PC-3 (cell line): ENCODE measurements around the gene GNG11. TPM values are rescaled to one million over a fixed set of nuclear protein-coding genes. Genes with fewer than 3 reads are reported as not detected.
A peak's percentile ranks its signal among the peaks of the same experiment; 100 is the strongest.
"Not testable (repeated sequence)": the region's sequence is repeated elsewhere in the genome, so short reads cannot be mapped to it uniquely, and the experiment has no call there.

Experiments used
- ATAC-seq: fragments of 200-7000 bp; cut with Tn5 transposase; 2 replicates; pipeline ENCODE4 v1.9.1; 2020; ENCODE audit warnings: mild to moderate bottlenecking, moderate library complexity
- BruUV-seq: library from RNA; stranded (reverse); fragments of 400-500 nt; replicated peaks from 2 replicates; lab custom pipeline; 2021; lab: Mats Ljungman, UMichigan
- CTCF ChIA-PET: fragments of 300-600 bp; sonication (Branson Sonifier 250); formaldehyde crosslinking; loops from one replicate; lab custom pipeline; 2022; ENCODE audit warnings: antibody characterized with exemption; lab: Charles Lee
- POLR2A ChIA-PET: fragments of 300-600 bp; sonication (Branson Sonifier 250); formaldehyde crosslinking; loops from one replicate; lab custom pipeline; 2022; ENCODE audit warnings: antibody characterized with exemption; ENCODE audit not compliant: unreplicated experiment; lab: Charles Lee
- DNase-seq: peaks from one replicate; pipeline ENCODE4 v3.0.0-alpha.2; 2015
- H2AFZ ChIP-seq: fragments of 300-600 bp; sonication (generic); 2 replicates; pipeline ENCODE4 v1.6.0; 2016; ENCODE audit warnings: antibody characterized with exemption, low read length
- H3F3A ChIP-seq: fragments of 300-600 bp; sonication (generic); one replicate; pipeline ENCODE4 v1.6.0; 2017; ENCODE audit warnings: antibody characterized with exemption, low read length, control low read depth, mild to moderate bottlenecking; ENCODE audit not compliant: unreplicated experiment
- H3K27ac ChIP-seq: fragments of 300-600 bp; sonication (generic); 2 replicates; pipeline ENCODE4 v1.5.1; 2016; ENCODE audit warnings: mild to moderate bottlenecking, low read length
- H3K27me3 ChIP-seq: fragments of 300-600 bp; sonication (generic); 2 replicates; pipeline ENCODE4 v1.6.1; 2016; ENCODE audit warnings: low read length, mixed read lengths
- H3K36me3 ChIP-seq: fragments of 300-600 bp; sonication (generic); 2 replicates; pipeline ENCODE4 v1.6.1; 2016; ENCODE audit warnings: low read depth, mixed run types, low read length, mixed read lengths
- H3K4me1 ChIP-seq: fragments of 300-600 bp; sonication (generic); 2 replicates; pipeline ENCODE4 v1.5.1; 2016; ENCODE audit warnings: low read length; ENCODE audit not compliant: insufficient read depth
- H3K4me2 ChIP-seq: fragments of 300-600 bp; sonication (generic); 2 replicates; pipeline ENCODE4 v1.6.0; 2016; ENCODE audit warnings: low read length
- H3K4me3 ChIP-seq: fragments of 300-600 bp; sonication (generic); 2 replicates; pipeline ENCODE4 v1.5.1; 2016; ENCODE audit warnings: mild to moderate bottlenecking, low read length, mixed read lengths
- H3K79me2 ChIP-seq: fragments of 300-600 bp; sonication (generic); 2 replicates; pipeline ENCODE4 v1.6.1; 2017; ENCODE audit warnings: low read length, mixed read lengths
- H3K9ac ChIP-seq: fragments of 300-600 bp; sonication (generic); 2 replicates; pipeline ENCODE4 v1.6.0; 2016; ENCODE audit warnings: mild to moderate bottlenecking, low read length
- H3K9me2 ChIP-seq: fragments of 300-600 bp; sonication (generic); replicated peaks from 2 replicates; pipeline ENCODE4 v1.6.1; 2016; ENCODE audit warnings: mixed run types, low read length, mixed read lengths
- H3K9me3 ChIP-seq: fragments of 300-600 bp; sonication (generic); 2 replicates; pipeline ENCODE4 v1.6.1; 2016; ENCODE audit warnings: low read length, mixed read lengths
- H4K20me1 ChIP-seq: fragments of 300-600 bp; sonication (generic); 2 replicates; pipeline ENCODE4 v1.6.1; 2016; ENCODE audit warnings: low read length, mixed read lengths
- EZH2 ChIP-seq: fragments of 300-600 bp; sonication (generic); IDR thresholded peaks from one replicate; pipeline ENCODE4 v1.6.1; 2017; ENCODE audit warnings: antibody characterized with exemption, mild to moderate bottlenecking, low read length; ENCODE audit not compliant: unreplicated experiment
- EZH2phosphoT487 ChIP-seq: fragments of 300-600 bp; sonication (generic); IDR thresholded peaks from 2 replicates; pipeline ENCODE4 v1.6.1; 2018; ENCODE audit warnings: mild to moderate bottlenecking, antibody characterized with exemption, low read length, borderline replicate concordance
- intact Hi-C: fragments of 100-400 bp; cut with micrococcal nuclease; formaldehyde crosslinking; loops from 2 replicates; pipeline ENCODE4 v1.9.0; 2023
- total RNA-seq: library from RNA; depleted of rRNA; stranded (reverse); fragments of >200 nt; gene quantifications from 2 replicates; pipeline ENCODE4 v1.2.3, GENCODE V29; 2014
- TF ChIP-seq, protein P1 (sequence below): fragments of 300-600 bp; sonication (generic); conservative IDR thresholded peaks from 2 replicates; pipeline ENCODE4 v1.5.1; 2017; ENCODE audit warnings: antibody characterized with exemption, low read depth, mild to moderate bottlenecking, low read length

GNG11 gene
- total RNA-seq, 1 experiment from 2014 or later = 3.0 TPM

DNA sequence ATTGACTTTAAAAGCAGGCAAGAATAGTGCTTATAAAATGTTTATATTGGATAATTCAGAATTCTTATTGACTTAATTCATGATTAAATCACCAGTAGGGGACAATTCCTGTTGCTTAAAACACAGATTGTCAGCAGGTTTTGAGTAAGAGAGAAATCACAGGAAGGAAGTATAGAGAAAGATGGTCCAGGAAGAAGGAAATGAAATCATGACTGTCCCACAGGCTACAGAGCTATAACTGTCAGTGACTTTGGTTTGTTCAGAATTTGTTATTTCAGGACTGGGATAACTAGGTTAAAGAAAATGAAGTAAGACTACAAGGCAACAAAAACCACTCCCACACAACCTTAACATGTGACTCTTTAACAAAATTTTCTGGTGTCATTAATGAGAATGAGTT lies 8.3 kb upstream of the GNG11 start:
- DNase-seq (peak; percentile 8), ATAC-seq (no peak)
- H3K4me2 ChIP-seq = no peak overlapping the region
- no peaks in the 10 kb centered on the region for H3K9me3 ChIP-seq
- no peaks in the 10 kb centered on the region for H3K79me2 ChIP-seq
- H4K20me1 ChIP-seq = no peaks in the 10 kb centered on the region
- BruUV-seq = no TSS peak
- H3F3A ChIP-seq = no peaks in the 10 kb centered on the region
- no peak overlapping the region for H3K9ac ChIP-seq
- no peak overlapping the region for H3K27ac ChIP-seq
- TF ChIP-seq, protein P1, sequence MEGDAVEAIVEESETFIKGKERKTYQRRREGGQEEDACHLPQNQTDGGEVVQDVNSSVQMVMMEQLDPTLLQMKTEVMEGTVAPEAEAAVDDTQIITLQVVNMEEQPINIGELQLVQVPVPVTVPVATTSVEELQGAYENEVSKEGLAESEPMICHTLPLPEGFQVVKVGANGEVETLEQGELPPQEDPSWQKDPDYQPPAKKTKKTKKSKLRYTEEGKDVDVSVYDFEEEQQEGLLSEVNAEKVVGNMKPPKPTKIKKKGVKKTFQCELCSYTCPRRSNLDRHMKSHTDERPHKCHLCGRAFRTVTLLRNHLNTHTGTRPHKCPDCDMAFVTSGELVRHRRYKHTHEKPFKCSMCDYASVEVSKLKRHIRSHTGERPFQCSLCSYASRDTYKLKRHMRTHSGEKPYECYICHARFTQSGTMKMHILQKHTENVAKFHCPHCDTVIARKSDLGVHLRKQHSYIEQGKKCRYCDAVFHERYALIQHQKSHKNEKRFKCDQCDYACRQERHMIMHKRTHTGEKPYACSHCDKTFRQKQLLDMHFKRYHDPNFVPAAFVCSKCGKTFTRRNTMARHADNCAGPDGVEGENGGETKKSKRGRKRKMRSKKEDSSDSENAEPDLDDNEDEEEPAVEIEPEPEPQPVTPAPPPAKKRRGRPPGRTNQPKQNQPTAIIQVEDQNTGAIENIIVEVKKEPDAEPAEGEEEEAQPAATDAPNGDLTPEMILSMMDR = no peak
- TF ChIP-seq EZH2phosphoT487 (no peak), EZH2 (no peak)
- no peaks in the 10 kb centered on the region for H3K9me2 ChIP-seq
- no peaks in the 10 kb centered on the region for H3K27me3 ChIP-seq
- peaks cover 13% of the 10 kb centered on the region for H3K4me1 ChIP-seq
- ChIA-PET CTCF (interaction anchor here (0.6 kb wide), 1 partner anchor 65 kb away, joined by 3 read pairs; no protein-coding TSS in a partner anchor), POLR2A (no interaction called here)
- intact Hi-C loops = no loop called here
- H2AFZ ChIP-seq = no peak overlapping the region
- no peaks in the 10 kb centered on the region for H3K36me3 ChIP-seq
- H3K4me3 ChIP-seq = no peak overlapping the region

DNA sequence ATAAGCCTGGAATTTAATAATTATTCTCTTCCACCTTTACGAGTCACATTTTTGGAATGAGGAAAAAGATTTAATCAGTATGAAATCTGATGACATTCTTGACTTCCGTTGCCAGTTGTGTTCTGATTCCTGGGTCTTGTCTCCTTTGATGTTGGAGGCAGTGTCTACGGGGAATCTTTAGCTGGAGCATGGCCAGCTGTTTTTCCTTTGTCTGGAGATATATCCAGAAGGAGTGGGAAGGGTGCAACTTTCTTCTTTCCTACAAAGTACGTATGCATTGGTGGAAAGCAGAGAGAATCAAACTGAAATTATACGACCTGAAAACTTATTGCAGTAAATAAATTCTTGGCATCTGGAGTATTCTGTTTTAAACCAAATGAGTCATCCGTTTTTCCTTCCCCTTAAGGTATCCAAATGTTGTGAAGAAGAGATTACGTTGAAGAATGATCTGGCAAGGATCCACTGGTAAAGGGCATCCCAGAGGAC lies 6.9 kb upstream of the GNG11 start:
- ATAC-seq (peak; percentile 60), DNase-seq (peak; percentile 66)
- no TSS peak for BruUV-seq
- Histone ChIP-seq H3K79me2 (no peaks in the 10 kb centered on the region), H3K27ac (peak overlapping the region; percentile 34; the same call in 1 of the 2 replicates), H4K20me1 (no peaks in the 10 kb centered on the region), H3K27me3 (no peaks in the 10 kb centered on the region), H3K4me3 (peak overlapping the region; percentile 56), H3K9me3 (no peaks in the 10 kb centered on the region), H3K9ac (no peak overlapping the region), H3K9me2 (no peaks in the 10 kb centered on the region), H3K4me2 (peak overlapping the region; percentile 82), H2AFZ (0 out of 2 replicates have a peak overlapping the region, but pooled peaks have one; percentile 30), H3K4me1 (peaks cover 13% of the 10 kb centered on the region), H3F3A (no peaks in the 10 kb centered on the region), H3K36me3 (no peaks in the 10 kb centered on the region)
- TF ChIP-seq EZH2phosphoT487 (no peak), EZH2 (no peak)
- TF ChIP-seq, protein P1 = no peak
- intact Hi-C loops = loop anchor here (2.0 kb wide), 1 partner anchor 90 kb away; the partner anchor contains the start of gene BET1
- POLR2A ChIA-PET = no interaction called here
- CTCF ChIA-PET = interaction anchor here (0.6 kb wide), 2 partner anchors 43 to 94 kb away, joined by 3 to 4 read pairs; no protein-coding TSS in a partner anchor

DNA sequence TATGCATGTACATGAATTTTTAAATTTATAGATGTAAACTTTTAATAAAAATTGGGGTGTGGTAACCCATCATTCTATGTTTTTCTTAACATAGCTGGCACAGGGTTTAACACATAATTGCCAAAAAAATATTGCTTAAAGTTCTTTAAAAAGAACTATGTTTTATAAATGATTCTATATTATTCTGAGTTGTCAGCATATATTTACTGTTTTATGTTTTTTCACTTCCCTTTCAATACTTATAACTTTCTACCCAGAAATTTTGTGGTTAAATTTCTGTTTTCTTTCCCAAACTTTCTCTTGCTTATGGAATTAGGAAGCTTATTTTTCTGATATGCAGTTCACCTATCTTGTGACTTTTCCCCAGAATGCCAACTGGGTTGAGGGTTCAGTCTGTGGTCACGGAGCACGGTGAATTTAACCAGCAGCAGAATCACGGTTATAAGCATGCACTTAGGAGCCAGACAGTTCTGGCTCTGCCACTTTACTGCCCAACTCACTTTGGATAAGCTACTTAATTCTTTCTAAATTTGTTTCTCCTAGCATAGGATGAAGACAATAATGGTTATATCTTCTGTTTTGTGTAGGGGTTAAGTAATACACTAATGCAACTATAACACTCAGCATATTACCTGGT lies 6.2 kb upstream of the GNG11 start:
- H3K9me3 ChIP-seq, POLR2A ChIA-PET, H3K79me2 ChIP-seq, H3F3A ChIP-seq, H3K9ac ChIP-seq, H3K4me1 ChIP-seq, H3K9me2 ChIP-seq, H3K27me3 ChIP-seq, H3K27ac ChIP-seq, H2AFZ ChIP-seq, H4K20me1 ChIP-seq, H3K36me3 ChIP-seq, DNase-seq, BruUV-seq, H3K4me3 ChIP-seq, ATAC-seq: not testable (repeated sequence)
- intact Hi-C loops = loop anchor here (2.0 kb wide), 1 partner anchor 89 kb away; the partner anchor contains the start of gene BET1
- H3K4me2 ChIP-seq = 0 out of 2 replicates have a peak overlapping the region, but pooled peaks have one; percentile 82
- CTCF ChIA-PET = interaction anchor here (0.6 kb wide), 2 partner anchors 43 to 94 kb away, joined by 3 to 4 read pairs; no protein-coding TSS in a partner anchor

DNA sequence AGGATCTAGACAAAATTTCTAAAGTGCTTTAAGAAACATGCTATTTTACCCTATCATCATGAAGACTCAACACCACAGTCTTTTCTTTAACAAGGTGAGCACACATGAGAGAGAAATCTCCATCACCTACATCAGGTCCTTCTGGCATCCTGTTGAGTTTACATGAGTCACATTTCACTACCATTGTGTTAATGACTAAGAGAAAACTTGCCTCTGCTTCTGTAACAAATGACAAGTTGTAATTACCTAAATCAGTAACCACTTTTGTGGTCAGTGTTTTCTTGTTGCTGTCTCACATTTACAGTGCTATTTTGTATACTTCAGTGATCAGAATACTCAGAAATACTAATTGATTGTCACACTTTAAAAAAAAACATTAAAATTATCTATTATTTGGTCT lies 5.6 kb upstream of the GNG11 start:
- H2AFZ ChIP-seq, H3K9ac ChIP-seq, H3F3A ChIP-seq, H3K79me2 ChIP-seq, H3K9me2 ChIP-seq, H3K9me3 ChIP-seq, H3K36me3 ChIP-seq, H3K4me1 ChIP-seq, H3K4me2 ChIP-seq, DNase-seq, H3K27ac ChIP-seq, H3K27me3 ChIP-seq, H4K20me1 ChIP-seq, H3K4me3 ChIP-seq, BruUV-seq, CTCF ChIA-PET, POLR2A ChIA-PET: not testable (repeated sequence)
- intact Hi-C loops = loop anchor here (2.0 kb wide), 1 partner anchor 89 kb away; the partner anchor contains the start of gene BET1
- ATAC-seq = peak; percentile 17; the same call in 1 of the 2 replicates

DNA sequence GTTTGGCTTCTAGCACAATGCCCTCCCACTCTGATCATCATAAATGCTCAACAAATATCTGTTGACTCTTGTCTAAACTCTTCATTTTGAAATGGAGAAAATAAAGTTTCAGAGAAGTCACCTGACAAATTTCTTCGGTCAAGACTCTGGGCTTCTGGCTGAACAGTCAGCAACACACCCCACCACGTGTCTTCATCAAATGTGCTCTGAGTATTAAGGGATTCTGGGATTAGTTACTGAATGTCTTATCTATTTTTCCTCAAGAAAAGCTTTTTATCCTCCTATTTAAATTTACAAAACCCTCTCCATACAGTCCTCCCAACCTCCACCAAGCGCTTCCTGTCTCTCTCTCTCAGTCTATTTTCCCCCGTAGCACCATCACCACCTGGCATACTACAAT lies 5.2 kb upstream of the GNG11 start:
- DNase-seq, ATAC-seq, H2AFZ ChIP-seq, H4K20me1 ChIP-seq, H3K9ac ChIP-seq, H3F3A ChIP-seq, POLR2A ChIA-PET, H3K27ac ChIP-seq, CTCF ChIA-PET, H3K9me2 ChIP-seq, H3K9me3 ChIP-seq, H3K4me3 ChIP-seq, H3K36me3 ChIP-seq, H3K79me2 ChIP-seq, H3K27me3 ChIP-seq, H3K4me2 ChIP-seq, H3K4me1 ChIP-seq, BruUV-seq, intact Hi-C loops: not testable (repeated sequence)
